H1 (cell line): ENCODE data around the gene SPTBN1. TPM values are rescaled to one million over a fixed set of nuclear protein-coding genes. Genes with fewer than 3 reads are reported as not detected.

Source experiments
- BCL11A ChIP-seq, 2 experiments: IDR thresholded peaks; one replicate each; pipeline ENCODE4 v1.6.1; 2011; ENCODE audit warnings: low read depth in 2 of 2, low read length in 2 of 2, mild to moderate bottlenecking in 2 of 2
- CEBPB ChIP-seq: IDR thresholded peaks from 2 replicates; pipeline ENCODE4 v1.6.1; 2012; ENCODE audit warnings: low read depth, low read length
- CHD1 ChIP-seq: IDR thresholded peaks from 2 replicates; pipeline ENCODE4 v1.6.1; 2012; ENCODE audit warnings: low read depth, low read length, improper control_type of control experiment
- CHD2 ChIP-seq: IDR thresholded peaks from 2 replicates; pipeline ENCODE4 v1.6.1; 2012; ENCODE audit warnings: low read length, improper control_type of control experiment
- CTBP2 ChIP-seq: IDR thresholded peaks from 2 replicates; pipeline ENCODE4 v1.7.0; 2011; ENCODE audit warnings: borderline replicate concordance, mild to moderate bottlenecking, moderate library complexity, mixed read lengths, low read length; ENCODE audit not compliant: insufficient read depth, insufficient read length
- EGR1 ChIP-seq: IDR thresholded peaks from 2 replicates; pipeline ENCODE4 v1.6.1; 2011; ENCODE audit warnings: low read depth, low read length, borderline replicate concordance
- EP300 ChIP-seq, 2 experiments: IDR thresholded peaks; 1 replicate in 1 of 2; 2 replicates in 1 of 2; pipeline ENCODE4 v1.6.1; 2011 to 2012; ENCODE audit warnings: low read depth in 2 of 2, low read length in 2 of 2, mild to moderate bottlenecking in 2 of 2, borderline replicate concordance in 1 of 2, inconsistent platforms in 1 of 2, moderate library complexity in 1 of 2
- EZH2 ChIP-seq: fragments of 200-600 bp; sonication (generic); IDR thresholded peaks from 2 replicates; pipeline ENCODE4 v1.7.1; 2012; ENCODE audit warnings: low read depth, mild to moderate bottlenecking, moderate library complexity, low read length, inconsistent platforms; ENCODE audit not compliant: severe bottlenecking
- GABPA ChIP-seq: IDR thresholded peaks from 2 replicates; pipeline ENCODE4 v1.6.1; 2011; ENCODE audit warnings: mild to moderate bottlenecking, low read length, moderate library complexity, borderline replicate concordance; ENCODE audit not compliant: insufficient read depth
- HDAC2 ChIP-seq, 2 experiments: fragments of 300-600 bp in 1 of 2; sonication (generic) in 1 of 2; IDR thresholded peaks; 2 replicates each; pipeline ENCODE4 v1.6.1; 2011 to 2012; ENCODE audit warnings: low read depth in 2 of 2, low read length in 2 of 2, mild to moderate bottlenecking in 2 of 2, moderate library complexity in 2 of 2, borderline replicate concordance in 1 of 2, inconsistent platforms in 1 of 2
- JUND ChIP-seq: IDR thresholded peaks from 2 replicates; pipeline ENCODE4 v1.6.1; 2011; ENCODE audit warnings: mild to moderate bottlenecking, improper control_type of control experiment, low read length
- KDM5A ChIP-seq: fragments of 200-600 bp; IDR thresholded peaks from 2 replicates; pipeline ENCODE4 v1.7.1; 2012; ENCODE audit warnings: mild to moderate bottlenecking, low read length, inconsistent platforms, mixed read lengths
- MAFK ChIP-seq: IDR thresholded peaks from 2 replicates; pipeline ENCODE4 v1.6.1; 2012; ENCODE audit warnings: low read depth, mild to moderate bottlenecking, improper control_type of control experiment, low read length
- PHF8 ChIP-seq: fragments of 200-600 bp; sonication (generic); conservative IDR thresholded peaks from 2 replicates; pipeline ENCODE4 v1.7.1; 2012; ENCODE audit warnings: low read depth, mild to moderate bottlenecking, inconsistent platforms, low read length, moderate library complexity
- RAD21 ChIP-seq, 2 experiments: IDR thresholded peaks in 1 of 2; conservative IDR thresholded peaks in 1 of 2; 2 replicates each; pipeline ENCODE4 v1.6.1; 2011; ENCODE audit warnings: low read depth in 2 of 2, low read length in 2 of 2, improper control_type of control experiment in 1 of 2, inconsistent platforms in 1 of 2, mild to moderate bottlenecking in 1 of 2, moderate library complexity in 1 of 2
- RBBP5 ChIP-seq: IDR thresholded peaks from 2 replicates; pipeline ENCODE4 v1.7.1; 2012; ENCODE audit warnings: low read depth, mild to moderate bottlenecking, inconsistent platforms, low read length, moderate library complexity, borderline replicate concordance
- SIN3A ChIP-seq, 2 experiments: IDR thresholded peaks in 1 of 2; conservative IDR thresholded peaks in 1 of 2; 2 replicates each; pipeline ENCODE4 v1.6.1; 2011 to 2012; ENCODE audit warnings: low read length in 2 of 2, improper control_type of control experiment in 1 of 2, low read depth in 1 of 2, mild to moderate bottlenecking in 1 of 2
- SRF ChIP-seq: IDR thresholded peaks from 2 replicates; pipeline ENCODE4 v1.6.1; 2011; ENCODE audit warnings: mild to moderate bottlenecking, low read depth, low read length, moderate library complexity
- TAF7 ChIP-seq: optimal IDR thresholded peaks from 2 replicates; pipeline ENCODE3; 2011; ENCODE audit warnings: low read depth, mild to moderate bottlenecking, inconsistent platforms, low read length, moderate library complexity, borderline replicate concordance
- TBP ChIP-seq: IDR thresholded peaks from 2 replicates; pipeline ENCODE4 v1.6.1; 2011; ENCODE audit warnings: low read depth, low read length, improper control_type of control experiment
- TCF12 ChIP-seq: IDR thresholded peaks from 2 replicates; pipeline ENCODE4 v1.6.1; 2011; ENCODE audit warnings: low read depth, mild to moderate bottlenecking, low read length
- ZNF274 ChIP-seq: IDR thresholded peaks from 2 replicates; pipeline ENCODE4 v1.7.0; 2012; ENCODE audit warnings: low read length, borderline replicate concordance; ENCODE audit errors: extremely low read depth
- polyA plus RNA-seq, 7 experiments: library from polyadenylated mRNA; depleted of rRNA in 3 of 7; stranded (reverse) in 5 of 7; unstranded in 2 of 7; fragments of >200 nt in 5 of 7; fragments of 200-250 nt in 2 of 7; gene quantifications; 1 replicate in 5 of 7; 2 replicates in 1 of 7; 4 replicates in 1 of 7; pipeline versions ENCODE4 v1.2.1 to v1.2.3, GENCODE V29; 2011 to 2013; ENCODE audit warnings: missing spikeins in 2 of 7, mixed read lengths in 2 of 7
- total RNA-seq: library from RNA; stranded (reverse); fragmentation: NEBNext Ultra II Directional; extraction: Animal tissue kit (Norgen Biotek cat#: 25700); gene quantifications from 2 replicates; pipeline ENCODE4 v1.2.1, GENCODE V29; 2021

SPTBN1 gene
- total and polyA plus RNA-seq, 2 of the 8 experiments (the other 6 are each of a cell fraction or from before 2014, with no cell fraction given), result 31.8 to 180 TPM

DNA sequence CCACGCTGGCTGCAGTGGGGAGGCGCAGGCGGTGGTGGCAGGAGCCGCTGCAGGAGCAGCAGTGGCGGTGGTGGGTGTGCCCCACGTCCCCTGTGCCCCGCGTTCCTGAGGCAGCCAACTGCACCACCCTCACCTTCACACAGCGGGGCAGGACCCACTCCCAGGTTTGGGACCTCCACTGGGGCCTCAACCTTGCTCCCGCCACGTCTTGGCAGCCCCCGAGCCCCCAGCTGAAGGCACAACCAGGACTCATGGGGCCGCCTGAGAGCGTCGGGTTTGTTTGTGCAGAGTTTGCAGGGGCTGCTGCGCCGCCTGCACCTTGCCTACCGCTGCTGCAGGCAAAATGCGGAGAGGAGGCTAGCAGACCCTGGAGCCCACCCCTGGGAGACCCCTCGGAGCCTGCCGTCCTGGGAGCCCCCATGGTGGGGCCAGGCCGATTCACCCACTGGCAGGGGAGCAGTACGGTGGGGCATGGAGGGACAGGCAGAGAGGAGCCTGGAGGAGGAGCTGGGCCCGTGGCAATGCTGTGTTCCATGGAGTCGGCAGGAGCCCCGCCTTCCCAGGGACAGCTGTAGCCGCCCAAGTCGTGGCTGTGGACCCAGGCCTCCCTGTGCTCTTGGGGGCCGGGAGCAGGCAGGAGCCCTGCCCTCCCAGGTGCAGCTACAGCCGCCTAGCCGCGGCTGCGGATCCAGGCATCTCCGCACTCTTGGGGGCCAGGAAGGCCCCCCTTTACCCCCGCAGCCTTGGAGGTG is 252.6 kb downstream of the SPTBN1 start (continued):
- TF ChIP-seq EP300 (IDR thresholded peaks at IDR 0.05; ENCODE audit: borderline replicate concordance in 1 of 2, low read depth in 2 of 2, low read length in 2 of 2), result no peak
- TF ChIP-seq RBBP5, result 0 out of 2 replicates have a peak, but pooled peaks have one; percentile 67
- no peak for TF ChIP-seq PHF8
- no peak for TF ChIP-seq KDM5A
- no peak; a peak in 1 of 4 replicates for TF ChIP-seq SIN3A (conservative IDR thresholded peaks at IDR 0.05 in 1 of 2, IDR thresholded peaks at IDR 0.05 in 1 of 2; ENCODE audit: low read depth in 1 of 2, low read length in 2 of 2)
- TF ChIP-seq TAF7, result no peak
- TF ChIP-seq CTBP2, result no peak
- TF ChIP-seq CEBPB, result no peak
- TF ChIP-seq HDAC2 (IDR thresholded peaks at IDR 0.05; ENCODE audit: borderline replicate concordance in 1 of 2, low read depth in 2 of 2, low read length in 2 of 2), result peak in 1 of 2 experiments; percentile 67; a peak in 1 of 4 replicates
- peak; percentile 11 to 33; a peak in 2 of 4 replicates for TF ChIP-seq RAD21 (IDR thresholded peaks at IDR 0.05 in 1 of 2, conservative IDR thresholded peaks at IDR 0.05 in 1 of 2; ENCODE audit: low read depth in 2 of 2, low read length in 2 of 2)
- no peak for TF ChIP-seq JUND
- TF ChIP-seq TBP, result no peak
- no peak for TF ChIP-seq MAFK
- TF ChIP-seq EZH2, result no peak
- no peak for TF ChIP-seq ZNF274
- no peak for TF ChIP-seq BCL11A (IDR thresholded peaks at IDR 0.05; ENCODE audit: low read depth in 2 of 2, low read length in 2 of 2)
- TF ChIP-seq CHD2, result no peak
- TF ChIP-seq SRF, result no peak
- no peak for TF ChIP-seq EGR1
- no peak for TF ChIP-seq TCF12
- no peak for TF ChIP-seq GABPA
- TF ChIP-seq CHD1, result no peak
